Liver (tissue), 9 donors: ENCODE measurements around the gene IFIT1. TPM values are rescaled to one million over a fixed set of nuclear protein-coding genes. Genes with fewer than 3 reads are reported as not detected.

Experiments
- DNase-seq: peaks from one replicate; pipeline ENCODE4 v3.0.0-alpha.2; 2017; ENCODE audit warnings: low spot score
- H3K27ac ChIP-seq, 2 donors: one replicate each; pipeline ENCODE4 v1.7.0; 2013; ENCODE audit warnings: inconsistent platforms in 2 of 2, low read length in 2 of 2, control low read depth in 1 of 2, low read depth in 1 of 2, mild to moderate bottlenecking in 1 of 2
- H3K27me3 ChIP-seq, 4 donors: one replicate each; pipeline versions ENCODE4 v1.6.1 to v1.7.0; 2013; ENCODE audit warnings: low read length in 3 of 4, inconsistent platforms in 1 of 4, mild to moderate bottlenecking in 1 of 4, moderate library complexity in 1 of 4; ENCODE audit not compliant: control insufficient read depth in 4 of 4, insufficient read depth in 4 of 4
- H3K36me3 ChIP-seq, 4 donors: one replicate each; pipeline versions ENCODE4 v1.6.1 to v1.7.0; 2013; ENCODE audit warnings: low read length in 3 of 4, mild to moderate bottlenecking in 3 of 4, low read depth in 1 of 4, moderate library complexity in 1 of 4; ENCODE audit not compliant: control insufficient read depth in 4 of 4, insufficient read depth in 3 of 4
- H3K4me1 ChIP-seq, 4 donors: one replicate each; pipeline versions ENCODE4 v1.6.1 to v1.7.0; 2013; ENCODE audit warnings: low read length in 3 of 4, mild to moderate bottlenecking in 3 of 4, moderate library complexity in 1 of 4; ENCODE audit not compliant: control insufficient read depth in 4 of 4, insufficient read depth in 4 of 4
- H3K4me3 ChIP-seq, 3 donors: one replicate each; pipeline versions ENCODE4 v1.6.1 to v1.7.0; 2013; ENCODE audit warnings: low read length in 3 of 3, control low read depth in 1 of 3, low read depth in 1 of 3, mild to moderate bottlenecking in 1 of 3
- H3K9ac ChIP-seq, 2 donors: one replicate each; pipeline ENCODE4 v1.7.0; 2013; ENCODE audit warnings: low read length in 2 of 2, mild to moderate bottlenecking in 2 of 2, moderate library complexity in 2 of 2, control low read depth in 1 of 2, low read depth in 1 of 2
- H3K9me3 ChIP-seq, 4 donors: one replicate each; pipeline versions ENCODE4 v1.6.1 to v1.7.0; 2013; ENCODE audit warnings: low read length in 3 of 4; ENCODE audit not compliant: control insufficient read depth in 4 of 4
- CTCF ChIP-seq: fragments of 150-350 bp; IDR thresholded peaks from 2 replicates; pipeline ENCODE4 v1.5.1; 2017; ENCODE audit warnings: improper control_type of control experiment, low read depth, low read length; ENCODE audit not compliant: missing input control
- EGR1 ChIP-seq, 2 donors: IDR thresholded peaks; 2 replicates each; pipeline ENCODE4 v1.6.1; 2016 to 2018; ENCODE audit warnings: antibody characterized with exemption in 2 of 2, low read depth in 2 of 2
- FOXA1 ChIP-seq: IDR thresholded peaks from 2 replicates; pipeline ENCODE4 v1.6.1; 2016; ENCODE audit warnings: antibody characterized with exemption
- FOXA2 ChIP-seq: IDR thresholded peaks from 2 replicates; pipeline ENCODE4 v1.6.1; 2016; ENCODE audit warnings: antibody characterized with exemption
- GABPA ChIP-seq, 2 donors: IDR thresholded peaks in 1 of 2; conservative IDR thresholded peaks in 1 of 2; 2 replicates each; pipeline ENCODE4 v1.6.1; 2016; ENCODE audit warnings: antibody characterized with exemption in 2 of 2, mild to moderate bottlenecking in 1 of 2, moderate library complexity in 1 of 2
- HNF4A ChIP-seq, 2 donors: conservative IDR thresholded peaks; 2 replicates each; pipeline ENCODE4 v1.6.1; 2016; ENCODE audit warnings: antibody characterized with exemption in 2 of 2, mild to moderate bottlenecking in 2 of 2
- HNF4G ChIP-seq: IDR thresholded peaks from 2 replicates; pipeline ENCODE4 v1.6.1; 2016; ENCODE audit warnings: antibody characterized with exemption
- JUND ChIP-seq, 2 donors: IDR thresholded peaks; 2 replicates each; pipeline ENCODE4 v1.6.1; 2016; ENCODE audit warnings: antibody characterized with exemption in 2 of 2
- MAX ChIP-seq: IDR thresholded peaks from 2 replicates; pipeline ENCODE4 v1.6.1; 2016; ENCODE audit warnings: antibody characterized with exemption
- NR2F2 ChIP-seq: IDR thresholded peaks from 2 replicates; pipeline ENCODE4 v1.6.1; 2016; ENCODE audit warnings: antibody characterized with exemption
- RAD21 ChIP-seq, 2 donors: IDR thresholded peaks; 2 replicates each; pipeline ENCODE4 v1.6.1; 2016; ENCODE audit warnings: antibody characterized with exemption in 2 of 2, mild to moderate bottlenecking in 2 of 2
- RXRA ChIP-seq, 2 donors: IDR thresholded peaks; 2 replicates each; pipeline ENCODE4 v1.6.1; 2017 to 2018; ENCODE audit warnings: antibody characterized with exemption in 2 of 2, mild to moderate bottlenecking in 1 of 2
- SP1 ChIP-seq: IDR thresholded peaks from 2 replicates; pipeline ENCODE4 v1.6.1; 2018; ENCODE audit warnings: antibody characterized with exemption, mild to moderate bottlenecking
- TAF1 ChIP-seq: conservative IDR thresholded peaks from 2 replicates; pipeline ENCODE4 v1.6.1; 2016; ENCODE audit warnings: antibody characterized with exemption, mild to moderate bottlenecking
- WGBS: extraction: QIAGEN DNeasy Blood & Tissue Kit; methylation state at CpG from one replicate; pipeline ENCODE4 v1.1.7; 2013; 5-methylcytosine and 5-hydroxymethylcytosine counted together
- polyA plus RNA-seq, 2 donors: library from polyadenylated mRNA; stranded (reverse) in 1 of 2; unstranded in 1 of 2; fragments of 200-250 nt in 1 of 2; fragments of >200 nt in 1 of 2; fragmentation: Nextera tagmentation in 1 of 2; extraction: Ambion mirVana in 1 of 2; gene quantifications; one replicate each; pipeline versions ENCODE4 v1.2.1 to v1.2.3, GENCODE V29; 2013 to 2015
- total RNA-seq, 2 donors: library from RNA; depleted of rRNA; stranded (reverse); fragments of >200 nt; gene quantifications; one replicate each; pipeline ENCODE4 v1.2.3, GENCODE V29; 2014
- TF ChIP-seq, protein P1 (sequence below): IDR thresholded peaks from 2 replicates; pipeline ENCODE4 v1.6.1; 2016; ENCODE audit warnings: antibody characterized with exemption, mild to moderate bottlenecking
- TF ChIP-seq, protein P2 (sequence below): IDR thresholded peaks from 2 replicates; pipeline ENCODE4 v1.6.1; 2016; ENCODE audit warnings: antibody characterized with exemption
- donor health status: healthy.
- donor health status: healthy.
- donor health status: healthy.
- donor health status: healthy.
- donor health status: healthy.

The IFIT1 gene
- total and polyA plus RNA-seq, 4 donors: 8.1 to 17.5 (median 11.6) TPM

- TF ChIP-seq RAD21 (IDR thresholded peaks at IDR 0.05) (no peak), EGR1 (IDR thresholded peaks at IDR 0.05; ENCODE audit: low read depth in 2 of 2) (no peak), FOXA1 (no peak), FOXA2 (no peak), HNF4G (no peak), RXRA (IDR thresholded peaks at IDR 0.05) (no peak), SP1 (no peak)
- Histone ChIP-seq H3K4me1 (peaks cover 0 to 15% (median 14%) of the 10 kb centered on the region in 4 donors), H3K9ac (no peak overlapping the region), H3K36me3 (no peaks in the 10 kb centered on the region), H3K9me3 (no peaks in the 10 kb centered on the region), H3K27me3 (no peaks in the 10 kb centered on the region), H3K4me3 (no peak overlapping the region), H3K27ac (no peak overlapping the region)
- DNase-seq: no peak
- WGBS: 60% methylated on average over 1 of the region's 1 CpG
These were observed 36.5 kb downstream of the IFIT1 start for GRCh38 chr10:89428877-89429276.

DNA sequence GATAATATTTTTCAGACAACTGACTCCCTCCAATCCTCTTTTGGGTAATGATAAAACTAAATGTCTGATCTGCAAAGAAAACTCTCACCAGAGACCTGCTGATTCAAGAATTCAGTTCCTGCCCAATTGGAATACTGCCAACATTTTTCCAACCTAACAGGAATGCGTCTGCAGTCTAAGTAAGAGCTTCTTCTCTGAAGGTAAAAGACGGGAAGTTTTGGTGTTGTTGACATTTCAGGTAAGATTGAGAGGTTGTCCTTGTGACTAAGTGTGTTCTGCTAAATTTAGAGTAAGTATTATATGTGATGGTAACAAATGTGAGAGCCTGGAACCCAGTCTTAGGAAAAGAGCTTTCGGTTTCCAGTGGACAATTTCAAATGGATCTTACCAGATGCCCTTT is 39.6 kb downstream of the IFIT1 start:
- WGBS: 56% methylated on average over 3 of the region's 3 CpGs
- Histone ChIP-seq H3K4me3 (no peak overlapping the region), H3K4me1 (peaks cover 0 to 2% (median 0%) of the 10 kb centered on the region in 4 donors), H3K27me3 (no peaks in the 10 kb centered on the region), H3K9me3 (no peaks in the 10 kb centered on the region), H3K36me3 (no peaks in the 10 kb centered on the region), H3K27ac (no peak overlapping the region), H3K9ac (no peak overlapping the region)
- TF ChIP-seq TAF1 (no peak), RAD21 (IDR thresholded peaks at IDR 0.05) (peak in 1 of 2 donors; percentile 9), NR2F2 (no peak)
- TF ChIP-seq, protein P1, sequence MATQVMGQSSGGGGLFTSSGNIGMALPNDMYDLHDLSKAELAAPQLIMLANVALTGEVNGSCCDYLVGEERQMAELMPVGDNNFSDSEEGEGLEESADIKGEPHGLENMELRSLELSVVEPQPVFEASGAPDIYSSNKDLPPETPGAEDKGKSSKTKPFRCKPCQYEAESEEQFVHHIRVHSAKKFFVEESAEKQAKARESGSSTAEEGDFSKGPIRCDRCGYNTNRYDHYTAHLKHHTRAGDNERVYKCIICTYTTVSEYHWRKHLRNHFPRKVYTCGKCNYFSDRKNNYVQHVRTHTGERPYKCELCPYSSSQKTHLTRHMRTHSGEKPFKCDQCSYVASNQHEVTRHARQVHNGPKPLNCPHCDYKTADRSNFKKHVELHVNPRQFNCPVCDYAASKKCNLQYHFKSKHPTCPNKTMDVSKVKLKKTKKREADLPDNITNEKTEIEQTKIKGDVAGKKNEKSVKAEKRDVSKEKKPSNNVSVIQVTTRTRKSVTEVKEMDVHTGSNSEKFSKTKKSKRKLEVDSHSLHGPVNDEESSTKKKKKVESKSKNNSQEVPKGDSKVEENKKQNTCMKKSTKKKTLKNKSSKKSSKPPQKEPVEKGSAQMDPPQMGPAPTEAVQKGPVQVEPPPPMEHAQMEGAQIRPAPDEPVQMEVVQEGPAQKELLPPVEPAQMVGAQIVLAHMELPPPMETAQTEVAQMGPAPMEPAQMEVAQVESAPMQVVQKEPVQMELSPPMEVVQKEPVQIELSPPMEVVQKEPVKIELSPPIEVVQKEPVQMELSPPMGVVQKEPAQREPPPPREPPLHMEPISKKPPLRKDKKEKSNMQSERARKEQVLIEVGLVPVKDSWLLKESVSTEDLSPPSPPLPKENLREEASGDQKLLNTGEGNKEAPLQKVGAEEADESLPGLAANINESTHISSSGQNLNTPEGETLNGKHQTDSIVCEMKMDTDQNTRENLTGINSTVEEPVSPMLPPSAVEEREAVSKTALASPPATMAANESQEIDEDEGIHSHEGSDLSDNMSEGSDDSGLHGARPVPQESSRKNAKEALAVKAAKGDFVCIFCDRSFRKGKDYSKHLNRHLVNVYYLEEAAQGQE: no peak
- DNase-seq: no peak

DNA sequence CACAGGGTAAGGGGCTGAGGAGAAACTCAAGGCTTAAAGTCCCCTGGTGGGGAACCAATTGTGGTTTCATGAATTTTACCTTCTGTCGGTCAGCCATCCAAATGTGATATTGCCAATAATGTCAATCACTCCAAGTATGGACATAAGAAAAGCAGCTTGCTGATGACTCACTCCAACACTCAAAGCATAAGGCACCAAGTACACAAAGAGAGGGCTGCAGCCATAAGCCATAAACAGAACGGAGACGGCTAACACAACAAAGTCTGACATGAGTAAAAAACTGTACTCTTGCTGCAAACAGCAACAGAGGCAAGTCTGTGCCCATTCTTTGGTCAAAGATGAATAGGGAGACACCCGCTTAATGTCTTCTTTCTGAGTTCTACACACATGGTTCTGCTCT is 46.1 kb downstream of the IFIT1 start:
- WGBS: 94% methylated on average over 4 of the region's 4 CpGs
- TF ChIP-seq GABPA (IDR thresholded peaks at IDR 0.05 in 1 of 2, conservative IDR thresholded peaks at IDR 0.05 in 1 of 2) (no peak), HNF4A (conservative IDR thresholded peaks at IDR 0.05) (no peak), JUND (IDR thresholded peaks at IDR 0.05) (no peak), FOXA2 (no peak), MAX (no peak), CTCF (no peak), RXRA (IDR thresholded peaks at IDR 0.05) (no peak), EGR1 (IDR thresholded peaks at IDR 0.05; ENCODE audit: low read depth in 2 of 2) (no peak), RAD21 (IDR thresholded peaks at IDR 0.05) (no peak), TAF1 (no peak), HNF4G (no peak), SP1 (no peak), FOXA1 (no peak)
- TF ChIP-seq, protein P2, sequence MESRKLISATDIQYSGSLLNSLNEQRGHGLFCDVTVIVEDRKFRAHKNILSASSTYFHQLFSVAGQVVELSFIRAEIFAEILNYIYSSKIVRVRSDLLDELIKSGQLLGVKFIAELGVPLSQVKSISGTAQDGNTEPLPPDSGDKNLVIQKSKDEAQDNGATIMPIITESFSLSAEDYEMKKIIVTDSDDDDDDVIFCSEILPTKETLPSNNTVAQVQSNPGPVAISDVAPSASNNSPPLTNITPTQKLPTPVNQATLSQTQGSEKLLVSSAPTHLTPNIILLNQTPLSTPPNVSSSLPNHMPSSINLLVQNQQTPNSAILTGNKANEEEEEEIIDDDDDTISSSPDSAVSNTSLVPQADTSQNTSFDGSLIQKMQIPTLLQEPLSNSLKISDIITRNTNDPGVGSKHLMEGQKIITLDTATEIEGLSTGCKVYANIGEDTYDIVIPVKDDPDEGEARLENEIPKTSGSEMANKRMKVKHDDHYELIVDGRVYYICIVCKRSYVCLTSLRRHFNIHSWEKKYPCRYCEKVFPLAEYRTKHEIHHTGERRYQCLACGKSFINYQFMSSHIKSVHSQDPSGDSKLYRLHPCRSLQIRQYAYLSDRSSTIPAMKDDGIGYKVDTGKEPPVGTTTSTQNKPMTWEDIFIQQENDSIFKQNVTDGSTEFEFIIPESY: no peak
- H3K27me3 ChIP-seq: no peaks in the 10 kb centered on the region
- no peaks in the 10 kb centered on the region for H3K9me3 ChIP-seq
- no peak overlapping the region for H3K9ac ChIP-seq
- H3K36me3 ChIP-seq: no peaks in the 10 kb centered on the region
- no peak overlapping the region for H3K27ac ChIP-seq
- H3K4me3 ChIP-seq: no peak overlapping the region
- H3K4me1 ChIP-seq: peaks cover 0 to 8% (median 5%) of the 10 kb centered on the region in 4 donors
- no peak for DNase-seq
